T-helper 22 cell (primary cell): ENCODE measurements around the gene PCDHGA1.

ENCODE experiments used
- DNase-seq: peaks from one replicate; pipeline ENCODE4 v3.0.0-alpha.2; 2020; ENCODE audit warnings: low read depth

PCDHGA1 gene

DNA sequence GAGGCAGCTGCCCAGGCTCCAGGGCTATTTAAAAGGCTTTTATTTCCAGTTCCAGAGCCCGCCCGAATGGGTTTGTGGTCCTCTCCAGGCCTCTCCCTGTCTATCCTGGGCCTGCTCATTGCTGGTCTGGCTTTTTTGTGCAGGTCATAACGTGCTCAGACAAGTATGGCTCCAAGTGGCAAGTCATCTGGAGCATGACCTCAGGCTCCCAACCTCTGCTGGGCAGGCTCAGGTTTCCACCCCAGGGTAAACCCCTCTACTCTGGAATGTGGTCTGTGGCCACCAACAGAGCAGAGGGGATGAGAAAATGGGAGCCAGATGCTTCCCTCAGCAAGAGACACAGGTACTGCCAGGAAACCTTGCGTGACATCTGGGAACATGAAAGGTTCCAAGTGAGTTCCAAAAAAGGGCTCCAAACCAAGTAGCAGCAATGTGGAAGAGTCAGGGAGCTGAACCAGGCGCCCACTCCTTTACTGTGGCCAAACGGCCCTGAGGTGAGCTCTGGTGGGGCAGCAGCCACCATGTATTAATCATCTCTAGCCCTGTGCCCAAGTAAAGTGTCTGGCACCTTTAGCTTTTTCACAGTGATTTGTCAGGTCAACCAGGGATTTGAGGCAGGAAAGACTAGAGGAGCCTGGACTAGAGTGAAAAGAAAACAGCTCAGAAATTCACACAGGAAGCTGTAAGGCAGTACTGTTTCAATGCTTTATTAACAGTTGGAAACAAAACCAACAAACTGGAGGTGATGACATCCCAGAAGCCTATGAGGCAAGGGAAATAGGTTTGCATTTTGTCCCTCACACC is 184.2 kb downstream of the PCDHGA1 start:
- DNase-seq, result no peak

GRCh38 chr5:141515141-141515540 is 184.8 kb downstream of the PCDHGA1 start:
- no peak for DNase-seq

DNA sequence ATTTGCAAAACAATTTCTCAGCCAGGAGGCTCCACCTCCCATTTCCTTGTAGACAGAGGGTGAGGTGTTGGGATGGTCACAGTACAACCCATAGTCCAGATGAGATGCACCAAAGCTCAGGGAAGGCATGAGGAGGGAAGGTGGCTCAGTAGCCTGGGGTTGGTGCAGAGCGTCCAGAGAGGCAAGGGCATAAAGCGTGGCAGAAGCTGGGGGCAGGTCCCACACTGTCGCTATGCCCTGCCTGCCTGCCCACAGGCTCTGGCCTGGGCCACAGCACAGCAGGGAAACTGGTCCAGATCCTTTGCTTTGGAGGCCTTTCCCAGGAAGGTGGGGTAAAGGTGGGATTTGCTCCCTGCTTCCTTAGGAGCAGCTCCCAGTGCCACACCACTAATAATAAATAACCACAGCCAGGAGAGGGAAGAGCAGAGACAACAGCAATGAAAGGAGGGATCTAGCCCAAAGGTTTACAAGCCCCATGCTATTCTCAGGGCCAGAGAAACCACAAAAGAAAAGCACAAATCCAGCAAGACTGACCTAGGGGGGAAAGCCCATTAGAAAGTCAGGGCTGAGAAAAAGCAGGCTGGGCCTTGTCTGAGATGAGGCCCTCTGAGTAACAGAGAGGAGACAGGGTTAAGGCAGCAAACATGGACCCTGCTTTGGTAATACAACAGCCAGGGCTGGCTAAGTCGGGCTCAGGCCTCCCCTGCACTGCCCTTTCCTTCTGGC is 185.8 kb downstream of the PCDHGA1 start:
- no peak for DNase-seq

GRCh38 chr5:141516672-141517025 is 186.3 kb downstream of the PCDHGA1 start:
- DNase-seq, result no peak

DNA sequence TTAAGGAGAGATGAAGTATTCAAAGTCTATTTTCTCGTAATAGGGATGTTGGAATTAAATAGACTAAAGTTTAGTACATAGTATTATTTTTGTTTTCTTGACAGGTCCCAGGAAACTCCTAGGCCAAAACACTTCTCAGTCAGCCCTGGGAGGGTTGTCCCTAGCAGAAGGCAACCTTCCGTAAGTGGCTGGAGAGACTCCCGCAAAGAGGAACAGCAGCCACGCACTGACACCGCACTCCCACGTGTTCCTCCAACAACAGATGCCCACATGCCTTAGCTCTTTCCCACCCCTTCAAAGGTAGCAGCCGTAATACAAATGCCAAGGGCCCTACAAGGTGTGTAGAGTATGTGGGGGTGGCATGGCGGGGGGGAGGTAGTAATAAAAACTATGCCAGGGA is 187.0 kb downstream of the PCDHGA1 start:
- no peak for DNase-seq

GRCh38 chr5:141517880-141518617 is 187.7 kb downstream of the PCDHGA1 start:
- DNase-seq, result no peak

- DNase-seq, result no peak
These were observed 188.3 kb downstream of the PCDHGA1 start for GRCh38 chr5:141518618-141519015.

GRCh38 chr5:141519605-141520565 is 189.6 kb downstream of the PCDHGA1 start:
- DNase-seq, result no peak

DNA sequence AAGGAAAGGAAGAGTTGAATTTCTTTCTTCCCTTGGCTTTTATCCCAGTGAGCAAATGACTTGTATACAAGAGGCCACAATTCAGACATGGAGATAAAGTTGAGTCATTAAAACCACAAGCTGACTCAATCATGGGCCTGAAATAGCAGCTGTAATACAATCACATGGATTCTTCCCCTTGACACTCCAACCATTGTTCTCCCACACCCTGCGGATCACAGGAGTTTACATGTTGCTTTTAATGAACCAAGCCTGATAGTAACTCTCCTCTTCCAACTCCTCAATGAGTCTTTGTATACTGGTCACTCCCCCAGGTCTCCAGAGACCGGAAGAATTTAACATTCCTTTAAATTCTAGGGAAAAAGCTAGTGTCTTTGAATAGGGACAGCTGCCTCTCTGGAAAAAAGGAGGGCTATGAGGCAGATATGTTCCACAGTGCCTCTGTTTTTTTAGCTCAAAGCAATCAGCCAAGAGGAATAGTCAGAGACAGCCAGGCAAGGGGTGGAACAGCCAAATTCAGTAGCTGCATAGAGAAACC is 191.0 kb downstream of the PCDHGA1 start:
- no peak for DNase-seq

- no peak for DNase-seq
These were observed 192.0 kb downstream of the PCDHGA1 start for GRCh38 chr5:141522301-141522700.

DNA sequence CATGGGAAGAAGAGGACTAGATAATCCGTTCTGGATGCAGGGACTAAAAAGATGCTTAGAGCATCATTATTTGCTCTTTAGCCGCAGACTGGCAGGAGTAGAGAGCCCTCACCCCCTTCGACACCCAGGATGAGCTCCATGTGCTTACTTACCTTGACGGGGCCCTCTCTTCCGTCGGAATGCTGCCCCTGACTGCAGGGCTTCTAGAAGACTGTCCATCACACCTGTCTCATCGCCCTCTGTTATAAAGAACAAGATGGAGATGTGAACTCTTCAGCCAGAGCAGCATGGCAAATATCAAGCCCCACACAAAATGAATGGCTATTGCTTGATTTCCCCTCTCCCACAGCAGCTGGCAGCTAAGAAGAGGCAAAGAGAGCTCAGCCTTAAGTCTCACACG is 193.7 kb downstream of the PCDHGA1 start:
- no peak for DNase-seq

DNA sequence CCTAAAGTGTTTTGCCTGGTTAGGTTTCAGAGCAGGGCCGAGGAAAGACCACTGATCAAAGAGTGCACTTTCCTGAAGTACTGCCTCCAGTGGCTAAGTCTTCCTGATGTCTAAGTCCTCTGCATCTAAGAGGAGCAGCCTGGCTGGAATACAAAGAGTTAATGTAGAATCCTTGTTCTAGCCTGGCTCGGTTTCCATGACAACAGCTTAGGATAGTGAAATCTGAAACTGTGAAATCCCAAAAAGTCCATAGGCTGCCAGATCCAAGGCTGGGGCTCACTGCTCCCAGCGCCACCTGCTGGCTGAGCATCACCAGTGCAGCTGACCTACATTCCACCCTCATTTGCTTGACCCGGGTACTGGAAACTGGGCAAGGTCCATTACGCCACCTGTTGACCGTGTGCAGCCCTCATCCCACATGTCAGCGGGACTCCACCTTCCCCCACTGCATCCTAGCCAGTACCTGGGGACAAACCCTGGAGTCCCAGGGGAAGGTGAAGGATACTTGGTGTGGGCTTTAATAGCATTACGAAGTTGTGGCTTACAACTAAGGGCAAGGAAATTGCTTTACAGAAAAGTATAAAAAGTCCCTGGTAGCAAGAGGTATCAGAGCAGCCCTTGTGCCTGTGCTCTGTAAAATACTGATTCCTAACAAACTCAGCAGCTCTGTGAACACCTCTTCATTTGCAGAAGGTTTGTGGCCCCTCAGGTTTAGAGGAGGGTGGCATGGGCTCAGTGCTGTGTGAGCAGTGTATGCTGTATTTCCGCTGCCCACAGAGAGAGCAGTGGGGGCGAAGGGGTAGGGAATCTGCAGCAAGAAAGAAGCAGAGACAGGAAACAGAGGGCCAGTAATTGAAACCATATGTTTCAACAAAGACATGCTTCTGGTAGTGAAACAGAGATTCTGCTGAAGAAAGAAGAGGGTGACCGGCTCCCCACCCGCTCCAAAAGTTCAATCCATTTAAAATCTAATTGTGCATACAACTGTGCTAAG is 194.6 kb downstream of the PCDHGA1 start:
- no peak for DNase-seq

DNA sequence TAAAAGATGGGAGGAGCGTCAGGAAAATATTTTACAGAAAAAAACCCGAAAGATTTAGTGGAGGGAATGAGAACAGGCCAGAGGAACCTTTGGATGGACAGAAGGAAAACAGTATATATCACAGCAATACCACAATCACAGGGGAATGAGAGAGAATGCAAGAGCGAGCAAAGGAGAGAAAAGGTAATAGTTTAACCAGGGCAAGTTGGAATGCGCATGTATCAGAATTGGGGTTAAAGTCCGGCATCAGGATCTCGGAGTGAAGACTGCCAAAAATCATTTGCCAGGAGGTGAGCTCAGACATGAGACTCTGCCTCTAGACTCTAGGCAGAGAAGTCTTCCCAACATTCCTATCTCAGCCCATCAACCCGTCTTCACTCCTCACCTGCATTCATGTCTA is 195.3 kb downstream of the PCDHGA1 start:
- DNase-seq, result no peak

GRCh38 chr5:141527426-141527825 is 197.1 kb downstream of the PCDHGA1 start:
- DNase-seq, result no peak

GRCh38 chr5:141528291-141528984 is 198.1 kb downstream of the PCDHGA1 start:
- DNase-seq, result no peak

GRCh38 chr5:141529002-141529401 is 198.7 kb downstream of the PCDHGA1 start:
- DNase-seq, result no peak

DNA sequence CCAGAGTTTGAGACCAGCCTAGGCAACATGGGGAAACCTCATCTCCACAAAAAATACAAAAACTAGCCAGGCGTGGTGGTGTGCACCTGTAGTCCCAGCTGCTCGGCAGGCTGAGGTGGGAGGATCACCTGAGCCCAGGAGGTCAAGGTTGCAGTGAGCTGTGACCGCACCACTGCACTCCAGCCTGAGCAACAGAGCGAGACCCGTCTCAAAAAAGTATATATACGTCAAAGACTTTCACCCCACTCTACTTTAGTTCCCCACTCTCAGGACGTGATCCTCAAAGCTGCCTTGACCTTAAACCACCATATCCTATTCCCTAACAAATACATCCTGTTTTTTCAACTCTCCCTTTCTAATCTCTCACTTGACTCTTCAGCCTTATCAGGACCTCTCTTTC is 199.6 kb downstream of the PCDHGA1 start:
- DNase-seq, result no peak

DNA sequence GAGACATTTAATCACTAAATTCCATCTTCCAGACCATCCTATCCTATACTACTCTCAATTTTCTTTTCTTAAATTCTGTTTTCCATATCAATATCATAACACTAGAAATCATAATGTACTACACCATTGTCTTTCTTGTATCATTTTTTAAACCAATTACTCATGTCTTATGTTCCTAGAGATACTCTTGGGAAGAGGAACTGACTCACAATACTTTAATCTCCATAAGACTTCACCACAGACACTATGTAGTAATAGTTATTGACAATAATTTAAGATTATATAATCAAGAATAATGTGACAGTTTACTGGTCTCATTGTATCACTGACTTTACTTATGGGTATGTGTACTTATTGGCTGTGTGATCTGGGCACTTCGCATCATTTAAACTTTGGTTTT is 202.4 kb downstream of the PCDHGA1 start:
- no peak for DNase-seq

DNA sequence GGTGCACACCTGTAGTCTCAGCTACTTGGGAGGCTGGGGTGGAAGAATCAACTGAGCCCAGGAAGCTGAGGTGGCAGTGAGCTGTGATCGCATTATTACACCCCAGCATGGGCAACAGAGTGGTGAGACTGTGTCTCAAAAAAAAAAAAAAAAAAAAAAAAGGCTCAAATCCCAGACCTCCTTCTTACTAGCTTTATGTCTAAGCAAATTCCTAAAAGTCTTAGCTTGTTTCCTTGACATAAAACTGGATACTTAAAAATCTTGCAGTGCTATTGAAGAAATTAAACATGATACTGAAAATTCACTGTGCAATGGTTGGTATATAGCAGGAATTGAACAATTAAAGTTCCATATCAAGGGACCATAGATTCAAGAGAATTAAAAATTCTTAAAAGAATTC is 203.6 kb downstream of the PCDHGA1 start:
- DNase-seq, result no peak
